AG04450 (cell line): ENCODE results near the gene SPATA1. TPM values are rescaled to one million over a fixed set of nuclear protein-coding genes. Genes with fewer than 3 reads are reported as not detected.

Experiments used
- CTCF ChIA-PET: fragments of 300-600, 350-600 bp; formaldehyde crosslinking; extraction: SDS; loops from one replicate; lab custom pipeline; 2022; ENCODE audit warnings: antibody characterized with exemption, inconsistent platforms; lab: Charles Lee
- POLR2A ChIA-PET: fragments of 350-600 bp; formaldehyde crosslinking; extraction: SDS; loops from one replicate; lab custom pipeline; 2021; ENCODE audit warnings: antibody characterized with exemption, inconsistent platforms; lab: Yijun Ruan, JAX
- DNase-seq: peaks from one replicate; pipeline ENCODE4 v3.0.0-alpha.2; 2011; ENCODE audit warnings: low read depth, low spot score
- H3K27ac ChIP-seq: one replicate; pipeline ENCODE4 v1.5.1; 2012; ENCODE audit warnings: low read depth, low read length, control low read depth
- H3K27me3 ChIP-seq: one replicate; pipeline ENCODE4 v1.6.0; 2012; ENCODE audit warnings: low read length; ENCODE audit not compliant: control insufficient read depth, insufficient read depth
- H3K4me3 ChIP-seq: 2 replicates; pipeline ENCODE4 v1.5.1; 2011; ENCODE audit warnings: mild to moderate bottlenecking, low read depth, low read length, control low read depth
- H3K9me3 ChIP-seq: 2 replicates; pipeline ENCODE4 v1.5.1; 2012; ENCODE audit warnings: low read length; ENCODE audit not compliant: control insufficient read depth, insufficient read depth
- CTCF ChIP-seq: IDR thresholded peaks from 2 replicates; pipeline ENCODE4 v1.5.1; 2011; ENCODE audit warnings: low read depth, low read length, control low read depth, inconsistent platforms
- polyA plus RNA-seq: library from polyadenylated mRNA; depleted of rRNA; stranded (reverse); fragments of >200 nt; gene quantifications from 2 replicates; pipeline ENCODE4 v1.2.3, GENCODE V29; 2011

Gene SPATA1
- polyA plus RNA-seq, 1 experiment: 0.81 TPM

- DNase-seq: no peak
- Histone ChIP-seq H3K27ac (no peak overlapping the region), H3K9me3 (no peaks in the 10 kb centered on the region), H3K27me3 (no peaks in the 10 kb centered on the region), H3K4me3 (no peak overlapping the region)
- ChIA-PET CTCF (no interaction called here), POLR2A (no interaction called here)
- no peak for TF ChIP-seq CTCF
These were observed 90.8 kb downstream of the SPATA1 start for GRCh38 chr1:84597011-84597410.

GRCh38 chr1:84598418-84598817, 92.2 kb downstream of the SPATA1 start:
- CTCF ChIA-PET: no interaction called here

GRCh38 chr1:84598846-84599741, 92.9 kb downstream of the SPATA1 start:
- no peaks in the 10 kb centered on the region for H3K27me3 ChIP-seq
- TF ChIP-seq CTCF: no peak
- POLR2A ChIA-PET: interaction anchor here (2.6 kb wide), 1 partner anchor 93 kb away, joined by 10 read pairs; the partner anchor contains the start of genes GNG5 and SPATA1
- H3K9me3 ChIP-seq: no peaks in the 10 kb centered on the region
- DNase-seq: no peak
- CTCF ChIA-PET: interaction anchor here (1.0 kb wide), 1 partner anchor 21 kb away, joined by 3 read pairs; no protein-coding TSS in a partner anchor
- H3K27ac ChIP-seq: peak overlapping the region; percentile 80
- 0 out of 2 replicates have a peak overlapping the region, but pooled peaks have one; percentile 3 for H3K4me3 ChIP-seq

More at GRCh38 chr1:84598418-84598817, 92.2 kb downstream of the SPATA1 start:
- TF ChIP-seq CTCF: no peak
- Histone ChIP-seq H3K4me3 (no peak overlapping the region), H3K27ac (peak overlapping the region; percentile 80), H3K9me3 (no peaks in the 10 kb centered on the region), H3K27me3 (no peaks in the 10 kb centered on the region)
- no peak for DNase-seq
- POLR2A ChIA-PET: interaction anchor here (2.6 kb wide), 1 partner anchor 92 kb away, joined by 10 read pairs; the partner anchor contains the start of genes GNG5 and SPATA1

- no peak overlapping the region for H3K4me3 ChIP-seq
- H3K27me3 ChIP-seq: no peaks in the 10 kb centered on the region
- peaks cover 12% of the 10 kb centered on the region for H3K9me3 ChIP-seq
- ChIA-PET CTCF (interaction anchor here (1.2 kb wide), 1 partner anchor 21 kb away, joined by 3 read pairs; no protein-coding TSS in a partner anchor), POLR2A (interaction anchor here (2.6 kb wide), 1 partner anchor 94 kb away, joined by 10 read pairs; the partner anchor contains the start of genes GNG5 and SPATA1)
- H3K27ac ChIP-seq: no peak overlapping the region
- no peak for TF ChIP-seq CTCF
- no peak for DNase-seq
These were observed 94.6 kb downstream of the SPATA1 start for GRCh38 chr1:84600796-84601195.
